GM23338 (cell line): Measurements from ENCODE around the gene UMODL1. TPM values are rescaled to one million over a fixed set of nuclear protein-coding genes. Genes with fewer than 3 reads are reported as not detected.

Experiments
- ATAC-seq: fragments of 200-7000 bp; cut with Tn5 transposase; 3 replicates; pipeline ENCODE4 v1.9.1; 2020
- DNase-seq: peaks from one replicate; pipeline ENCODE4 v3.0.0-alpha.2; 2015; ENCODE audit warnings: low spot score
- H2AFZ ChIP-seq: fragments of 200-600 bp; sonication (generic); 2 replicates; pipeline ENCODE4 v1.8.0; 2016; ENCODE audit warnings: antibody characterized with exemption, mild to moderate bottlenecking, moderate library complexity
- H3F3A ChIP-seq: fragments of 200-600 bp; sonication (generic); replicated peaks from 2 replicates; pipeline ENCODE4 v1.8.0; 2017; ENCODE audit warnings: antibody characterized with exemption, mixed run types, low read depth
- H3K27ac ChIP-seq: fragments of 200-600 bp; sonication (generic); 2 replicates; pipeline ENCODE4 v1.6.1; 2016; ENCODE audit warnings: low read depth
- H3K27me3 ChIP-seq: fragments of 200-600 bp; sonication (generic); 2 replicates; pipeline ENCODE4 v1.8.0; 2016; ENCODE audit warnings: mild to moderate bottlenecking, mixed run types, moderate library complexity; ENCODE audit not compliant: insufficient read depth
- H3K36me3 ChIP-seq: fragments of 200-600 bp; sonication (generic); 2 replicates; pipeline ENCODE4 v1.8.0; 2016; ENCODE audit warnings: mild to moderate bottlenecking; ENCODE audit not compliant: insufficient read depth
- H3K4me1 ChIP-seq: fragments of 200-600 bp; sonication (generic); 2 replicates; pipeline ENCODE4 v1.8.0; 2016; ENCODE audit warnings: mild to moderate bottlenecking, moderate library complexity; ENCODE audit not compliant: insufficient read depth
- H3K4me2 ChIP-seq: fragments of 200-600 bp; sonication (generic); 2 replicates; pipeline ENCODE4 v1.7.1; 2017; ENCODE audit warnings: mixed run types
- H3K4me3 ChIP-seq: fragments of 200-600 bp; sonication (generic); 2 replicates; pipeline ENCODE4 v1.6.1; 2016; ENCODE audit warnings: mixed run types
- H3K79me2 ChIP-seq: fragments of 200-600 bp; sonication (generic); replicated peaks from 2 replicates; pipeline ENCODE4 v1.8.0; 2017; ENCODE audit warnings: mild to moderate bottlenecking; ENCODE audit not compliant: insufficient read depth
- H3K9me2 ChIP-seq: fragments of 200-600 bp; sonication (generic); 2 replicates; pipeline ENCODE4 v1.8.0; 2017; ENCODE audit not compliant: insufficient read depth
- H4K20me1 ChIP-seq: fragments of 200-600 bp; sonication (generic); replicated peaks from 2 replicates; pipeline ENCODE4 v1.8.0; 2017; ENCODE audit warnings: mild to moderate bottlenecking; ENCODE audit not compliant: insufficient read depth
- H3K27ac Mint-ChIP-seq: 2 replicates; pipeline ENCODE4 v1.8.0; 2020; ENCODE audit warnings: inconsistent platforms, mild to moderate bottlenecking, moderate library complexity, mixed read lengths
- H3K27me3 Mint-ChIP-seq: 3 replicates; pipeline ENCODE4 v1.8.0; 2022; ENCODE audit warnings: low read depth, mild to moderate bottlenecking, moderate library complexity, mixed read lengths, inconsistent platforms; ENCODE audit not compliant: insufficient read depth, poor library complexity
- H3K36me3 Mint-ChIP-seq: 3 replicates; pipeline ENCODE4 v1.8.0; 2021; ENCODE audit warnings: low read depth, mild to moderate bottlenecking, inconsistent platforms, moderate library complexity, mixed read lengths
- H3K4me1 Mint-ChIP-seq: 3 replicates; pipeline ENCODE4 v1.8.0; 2020; ENCODE audit warnings: mild to moderate bottlenecking, inconsistent platforms, mixed read lengths
- H3K4me3 Mint-ChIP-seq: 3 replicates; pipeline ENCODE4 v1.8.0; 2021; ENCODE audit warnings: moderate library complexity, mild to moderate bottlenecking, inconsistent platforms, mixed read lengths
- H3K9me3 Mint-ChIP-seq: 3 replicates; pipeline ENCODE4 v1.8.0; 2020; ENCODE audit warnings: moderate library complexity, mild to moderate bottlenecking, inconsistent platforms, mixed read lengths
- CREB1 ChIP-seq: fragments of 250-450 bp; sonication (Bioruptor Pico); IDR thresholded peaks from 2 replicates; pipeline ENCODE4 v1.5.0; 2020; ENCODE audit warnings: low read depth, mild to moderate bottlenecking, moderate library complexity
- CTCF ChIP-seq, 2 experiments: fragments of 200-600 bp in 1 of 2; sonication (generic) in 1 of 2; conservative IDR thresholded peaks; 2 replicates each; pipeline versions ENCODE4 v1.5.1 to v1.6.1; 2016 to 2017; ENCODE audit warnings: antibody characterized with exemption in 2 of 2, low read depth in 2 of 2, mild to moderate bottlenecking in 2 of 2, moderate library complexity in 1 of 2
- ETS1 ChIP-seq: IDR thresholded peaks from 2 replicates; pipeline ENCODE4 v1.6.1; 2016; ENCODE audit warnings: antibody characterized with exemption
- EZH2 ChIP-seq: fragments of 200-600 bp; sonication (generic); IDR thresholded peaks from one replicate; pipeline ENCODE4 v1.8.0; 2017; ENCODE audit warnings: antibody characterized with exemption, mild to moderate bottlenecking, low read depth; ENCODE audit not compliant: unreplicated experiment
- EZH2phosphoT487 ChIP-seq: fragments of 200-600 bp; sonication (generic); IDR thresholded peaks from one replicate; pipeline ENCODE4 v1.8.1; 2018; ENCODE audit warnings: antibody characterized with exemption; ENCODE audit not compliant: unreplicated experiment
- JUNB ChIP-seq: IDR thresholded peaks from one replicate; pipeline ENCODE4 v1.6.1; 2016; ENCODE audit warnings: antibody characterized with exemption; ENCODE audit not compliant: unreplicated experiment
- NANOG ChIP-seq: IDR thresholded peaks from 2 replicates; pipeline ENCODE4 v1.6.1; 2016; ENCODE audit warnings: antibody characterized with exemption, borderline replicate concordance
- POLR2AphosphoS5 ChIP-seq: IDR thresholded peaks from 2 replicates; pipeline ENCODE4 v1.6.1; 2016; ENCODE audit warnings: antibody characterized with exemption, low read depth
- REST ChIP-seq: IDR thresholded peaks from one replicate; pipeline ENCODE4 v1.6.1; 2018; ENCODE audit warnings: antibody characterized with exemption; ENCODE audit not compliant: unreplicated experiment
- STAT1 ChIP-seq: IDR thresholded peaks from one replicate; pipeline ENCODE4 v1.6.1; 2016; ENCODE audit warnings: antibody characterized with exemption; ENCODE audit not compliant: unreplicated experiment
- ZNF114 ChIP-seq: fragments of 250-450 bp; sonication (Bioruptor Pico); IDR thresholded peaks from 2 replicates; pipeline ENCODE4 v1.5.0; 2020; ENCODE audit warnings: mild to moderate bottlenecking, moderate library complexity
- ZNF331 ChIP-seq: fragments of 250-450 bp; sonication (Bioruptor Pico); IDR thresholded peaks from 2 replicates; pipeline ENCODE4 v1.5.0; 2020; ENCODE audit warnings: low read depth, mild to moderate bottlenecking, moderate library complexity
- ZNF462 ChIP-seq: fragments of 250-450 bp; sonication (Bioruptor Pico); IDR thresholded peaks from 2 replicates; pipeline ENCODE4 v1.5.0; 2020; ENCODE audit warnings: mild to moderate bottlenecking, moderate library complexity
- polyA plus RNA-seq: library from polyadenylated mRNA; unstranded; fragments of >200 nt; fragmentation: Nextera tagmentation; extraction: Ambion mirVana; gene quantifications from 2 replicates; pipeline ENCODE4 v1.2.1, GENCODE V29; 2016
- total RNA-seq: library from RNA; depleted of rRNA; stranded (reverse); fragments of >200 nt; shearing (Covaris generic); gene quantifications from 2 replicates; pipeline ENCODE4 v1.2.3, GENCODE V29; 2014

Gene UMODL1
- total and polyA plus RNA-seq, 2 experiments from 2014 or later, result not detected

- Histone ChIP-seq H3K9me2 (no peaks in the 10 kb centered on the region), H2AFZ (no peak overlapping the region), H3K36me3 (no peaks in the 10 kb centered on the region), H3K4me1 (peaks cover 3% of the 10 kb centered on the region; the same call in 1 of the 2 replicates), H3K27ac (no peak overlapping the region), H3K79me2 (no peaks in the 10 kb centered on the region), H4K20me1 (no peaks in the 10 kb centered on the region), H3K4me2 (no peak overlapping the region), H3K27me3 (no peaks in the 10 kb centered on the region), H3K4me3 (no peak overlapping the region), H3F3A (no peaks in the 10 kb centered on the region)
- DNase-seq (no peak), ATAC-seq (no peak)
- Mint-ChIP-seq H3K9me3 (no peaks in the 10 kb centered on the region; the same call in 2 of the 3 replicates), H3K27me3 (peaks cover 13% of the 10 kb centered on the region), H3K4me1 (peaks cover 4% of the 10 kb centered on the region; the same call in 1 of the 3 replicates), H3K4me3 (no peak overlapping the region), H3K36me3 (no peaks in the 10 kb centered on the region), H3K27ac (no peak overlapping the region)
- TF ChIP-seq CTCF (conservative IDR thresholded peaks at IDR 0.05; ENCODE audit: low read depth in 2 of 2), result no peak
- TF ChIP-seq ZNF331, result no peak
- TF ChIP-seq EZH2, result no peak
- no peak for TF ChIP-seq CREB1 (CRISPR knock-in tag)
- no peak for TF ChIP-seq EZH2phosphoT487
- no peak for TF ChIP-seq POLR2AphosphoS5
- TF ChIP-seq NANOG, result no peak
- no peak for TF ChIP-seq STAT1
- no peak for TF ChIP-seq ETS1
- TF ChIP-seq REST, result no peak
- TF ChIP-seq ZNF114 (CRISPR knock-in tag), result no peak
- no peak for TF ChIP-seq JUNB
- no peak for TF ChIP-seq ZNF462 (CRISPR knock-in tag)
Measured at GRCh38 chr21:42146821-42147220, 75.7 kb downstream of the UMODL1 start.
